Measurements from ENCODE around the gene ACRBP.

ACRBP gene

DNA sequence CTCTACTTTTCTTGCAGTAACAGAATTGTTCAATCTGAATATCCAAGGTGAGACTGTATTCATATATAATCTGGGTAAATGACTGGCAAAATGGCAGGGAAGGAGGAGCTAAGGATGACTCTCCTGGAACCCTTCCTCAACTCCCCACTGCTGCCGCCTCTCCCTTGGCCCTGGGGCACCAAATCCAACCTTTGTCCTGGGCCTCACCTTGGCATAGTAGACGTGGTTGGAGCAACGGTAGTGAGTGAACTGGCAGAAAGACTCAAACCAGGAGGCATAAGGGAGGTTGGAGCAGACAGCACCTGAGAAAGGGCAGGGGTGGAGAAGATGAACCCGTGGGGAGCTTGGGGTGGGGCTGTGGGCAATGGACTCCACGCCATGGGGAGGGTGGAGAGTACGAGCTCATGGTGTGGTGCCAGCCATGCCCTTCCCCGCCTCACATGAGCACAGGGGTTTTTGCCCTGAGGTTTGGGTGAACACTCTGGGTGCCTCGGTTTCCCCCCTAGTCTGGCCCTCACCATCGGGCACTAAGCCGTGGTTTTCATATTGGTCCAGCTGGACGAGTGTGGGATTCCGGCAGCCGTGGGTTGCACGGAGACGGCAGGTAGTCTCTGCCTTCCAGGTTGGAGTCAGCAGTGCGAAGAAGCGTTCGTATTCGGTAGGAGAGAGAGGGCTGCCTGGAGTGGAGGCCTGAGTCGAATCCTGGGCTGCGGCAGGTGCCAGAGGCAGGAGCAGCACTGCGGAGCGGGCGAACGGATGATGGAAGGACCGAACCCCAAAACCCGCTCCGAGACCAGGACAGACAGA, 753 bp downstream of the ACRBP start:
- DNase-seq, result no peak

DNA sequence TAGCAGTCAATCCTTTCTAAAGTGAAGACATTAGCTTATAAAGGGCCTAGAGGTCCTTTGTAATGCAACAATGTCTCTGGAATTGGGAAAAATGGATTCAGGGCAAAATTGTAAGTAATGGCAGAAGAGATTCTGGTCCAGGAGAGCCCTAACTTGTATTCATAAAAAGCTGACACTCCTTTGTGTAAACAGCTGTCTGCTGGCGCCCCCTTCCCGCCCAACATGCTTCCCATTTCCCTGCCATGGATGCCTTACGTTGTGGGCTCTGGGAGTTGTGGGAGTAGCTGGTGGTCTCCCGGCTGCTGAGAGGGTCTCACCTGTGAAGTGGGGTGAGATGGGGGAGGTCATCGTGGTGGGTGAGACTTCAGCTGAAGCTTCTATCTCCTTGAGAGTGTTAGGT, 2.3 kb downstream of the ACRBP start:
- no peak for DNase-seq

DNA sequence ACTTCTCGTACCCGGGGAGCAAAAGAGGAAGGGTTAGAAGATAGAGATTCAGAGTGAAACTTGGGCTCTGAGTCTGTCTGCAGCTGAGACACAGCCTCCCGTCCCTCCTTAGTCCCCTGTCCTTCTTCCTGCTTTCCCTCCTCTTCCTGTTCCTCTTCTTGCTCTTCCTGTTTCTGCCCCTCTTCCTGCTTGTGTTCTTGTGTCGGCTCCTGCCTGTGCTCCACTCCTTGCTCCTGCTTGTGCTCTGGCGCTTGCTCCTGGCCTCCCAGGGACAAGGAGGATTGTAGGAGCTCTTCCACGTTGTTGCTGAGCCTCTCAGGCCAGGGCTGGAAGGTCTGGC, 3.0 kb downstream of the ACRBP start:
- no peak for DNase-seq

DNA sequence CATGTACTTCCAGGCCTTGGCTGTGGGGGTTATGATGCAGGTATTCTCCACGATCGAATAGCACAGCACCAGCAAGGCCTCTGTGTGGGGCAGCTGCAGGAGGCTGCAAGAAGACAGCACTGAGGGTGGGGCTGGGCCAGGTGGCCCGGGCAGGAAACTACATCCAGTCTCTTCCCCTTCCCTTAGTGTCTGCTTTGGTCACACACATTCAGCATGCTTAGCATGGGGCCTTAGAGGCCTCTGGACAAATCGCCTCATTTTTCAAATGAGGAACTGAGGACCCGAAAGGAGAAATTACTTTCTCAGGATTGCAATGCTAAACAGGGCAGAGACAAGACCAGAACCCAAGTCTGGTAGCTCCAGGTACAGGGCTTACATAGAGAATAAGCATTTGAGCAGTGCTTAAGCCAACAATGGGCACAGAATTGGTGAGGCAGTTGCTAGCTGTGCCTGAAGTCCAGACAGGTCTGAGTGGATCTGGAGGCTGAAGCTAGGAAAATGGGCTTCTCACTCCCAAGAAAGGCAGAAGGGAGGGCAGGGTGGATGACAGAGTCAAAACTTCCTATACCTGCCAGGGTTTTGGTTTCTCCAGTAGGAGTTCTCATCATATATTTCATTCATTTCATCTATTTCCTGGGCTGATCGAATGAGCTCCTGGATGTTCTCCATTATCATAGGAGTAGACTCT, 3.5 kb downstream of the ACRBP start:
- DNase-seq, result no peak

GRCh38 chr12:6641131-6641530, 6.1 kb downstream of the ACRBP start:
- no peak for DNase-seq

DNA sequence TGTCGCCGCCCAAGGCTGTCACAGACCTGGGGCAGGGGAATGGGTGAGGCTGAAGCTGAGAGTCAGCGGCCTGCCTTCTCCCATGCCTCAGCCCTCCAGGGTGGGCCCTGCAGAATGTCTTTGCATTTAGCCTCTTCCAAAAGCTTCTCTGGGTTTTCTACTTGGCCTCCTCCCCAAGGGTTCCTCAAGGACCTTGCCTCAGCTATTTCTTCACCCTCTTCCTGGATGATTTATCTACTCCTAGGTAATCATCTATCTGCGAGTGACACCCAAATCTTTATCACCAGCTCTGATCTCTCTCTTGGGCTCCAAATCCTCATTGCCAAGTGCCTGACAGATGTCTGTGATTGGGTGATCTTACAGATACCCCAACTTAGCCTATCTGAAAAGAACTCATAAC, 6.7 kb downstream of the ACRBP start:
- no peak for DNase-seq

DNA sequence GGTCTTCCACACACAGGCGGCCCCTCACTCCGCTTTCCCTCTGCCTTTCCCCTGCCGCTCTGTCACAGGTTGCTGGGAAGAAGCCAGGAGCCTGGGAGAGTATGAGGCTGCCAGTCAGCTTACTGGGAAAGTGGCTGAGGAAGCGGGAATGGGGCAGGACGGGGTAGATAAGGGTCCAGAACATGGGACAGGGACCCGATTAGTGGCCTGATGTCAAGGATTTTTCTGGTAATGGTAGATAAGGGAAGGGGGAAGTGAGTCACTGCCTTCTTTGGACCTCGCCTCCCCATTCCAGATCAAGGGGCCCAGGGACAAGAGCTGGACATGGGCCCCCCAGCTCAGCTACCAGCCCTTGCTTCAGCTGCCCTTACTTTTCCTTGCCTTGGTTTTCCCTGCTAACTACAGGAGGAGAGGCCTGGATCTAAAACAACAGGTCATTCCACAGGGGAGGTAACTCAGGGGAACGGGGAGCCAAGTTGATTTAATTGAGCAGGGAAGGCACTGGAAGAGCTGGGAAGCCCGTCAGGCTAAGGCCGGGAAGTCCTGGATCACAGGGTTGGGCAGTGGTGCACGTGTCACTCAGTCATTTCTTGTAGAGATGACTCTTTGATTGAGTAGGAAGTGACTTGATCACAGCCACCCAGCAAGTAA, 8.0 kb downstream of the ACRBP start:
- DNase-seq, result no peak

GRCh38 chr12:6638305-6638704, 8.9 kb downstream of the ACRBP start:
- no peak for DNase-seq

DNA sequence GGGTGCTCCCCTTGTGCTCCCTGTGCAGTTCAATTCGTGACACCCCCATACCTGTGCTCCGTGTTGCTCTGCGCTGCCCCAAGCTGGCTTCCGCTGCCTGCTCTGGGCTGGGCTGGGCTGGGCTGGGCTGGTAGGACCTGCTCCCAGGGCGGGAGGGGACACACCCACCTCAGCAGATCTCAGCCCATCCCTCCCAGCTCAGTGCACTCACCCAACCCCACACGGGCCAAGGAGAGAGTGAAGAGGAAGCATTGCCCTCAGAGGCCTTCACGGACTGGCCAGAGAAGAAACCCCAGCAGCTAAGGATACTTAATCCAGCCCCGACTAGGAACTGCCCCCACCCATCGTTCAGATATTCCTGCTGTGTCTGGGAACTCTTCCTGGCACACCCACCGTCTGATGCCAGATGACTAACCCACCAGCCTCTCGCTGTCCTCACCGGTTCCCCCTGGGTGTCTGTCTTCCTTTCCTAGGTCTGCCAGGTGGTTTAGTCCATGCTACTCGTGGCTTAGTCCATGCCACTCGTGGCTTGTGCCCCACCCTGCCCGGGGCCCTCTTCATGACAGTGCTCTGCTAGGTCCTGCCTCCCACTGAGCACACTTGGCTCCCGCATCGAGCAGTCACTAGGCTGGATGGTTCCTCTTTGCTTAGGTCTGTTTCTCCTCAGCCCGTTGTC, 11.2 kb downstream of the ACRBP start, which contains the start of gene LPAR5:
Gene LPAR5 (minus strand): TSS at position 104 of the 676 bp plus-strand sequence. CDS start 14,711 bp downstream, outside the sequence.
- DNase-seq, result no peak

DNA sequence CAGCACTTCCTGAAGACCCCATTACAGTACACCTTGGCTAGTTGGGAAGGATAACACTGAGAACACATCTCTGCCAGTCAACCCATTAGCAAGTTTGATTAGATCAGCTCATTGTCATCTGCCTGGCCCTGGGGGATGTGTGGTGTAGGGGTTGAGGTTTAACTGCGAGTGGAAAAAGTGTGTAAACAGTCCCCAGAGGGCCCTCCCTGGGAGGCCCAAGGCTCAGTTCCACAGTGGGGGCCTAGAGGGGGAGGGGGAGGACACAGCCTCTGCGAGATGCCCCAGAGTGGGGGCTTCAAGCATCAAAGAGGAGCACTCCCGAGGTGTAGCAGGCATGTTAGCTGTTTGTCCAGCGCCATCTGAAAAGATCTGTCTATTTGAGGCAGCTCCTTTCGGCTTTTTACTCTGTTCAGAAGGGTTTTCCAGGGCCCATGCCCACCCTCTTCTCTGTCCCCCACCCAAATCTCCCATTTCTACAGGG, 11.8 kb downstream of the ACRBP start:
- no peak for DNase-seq

DNA sequence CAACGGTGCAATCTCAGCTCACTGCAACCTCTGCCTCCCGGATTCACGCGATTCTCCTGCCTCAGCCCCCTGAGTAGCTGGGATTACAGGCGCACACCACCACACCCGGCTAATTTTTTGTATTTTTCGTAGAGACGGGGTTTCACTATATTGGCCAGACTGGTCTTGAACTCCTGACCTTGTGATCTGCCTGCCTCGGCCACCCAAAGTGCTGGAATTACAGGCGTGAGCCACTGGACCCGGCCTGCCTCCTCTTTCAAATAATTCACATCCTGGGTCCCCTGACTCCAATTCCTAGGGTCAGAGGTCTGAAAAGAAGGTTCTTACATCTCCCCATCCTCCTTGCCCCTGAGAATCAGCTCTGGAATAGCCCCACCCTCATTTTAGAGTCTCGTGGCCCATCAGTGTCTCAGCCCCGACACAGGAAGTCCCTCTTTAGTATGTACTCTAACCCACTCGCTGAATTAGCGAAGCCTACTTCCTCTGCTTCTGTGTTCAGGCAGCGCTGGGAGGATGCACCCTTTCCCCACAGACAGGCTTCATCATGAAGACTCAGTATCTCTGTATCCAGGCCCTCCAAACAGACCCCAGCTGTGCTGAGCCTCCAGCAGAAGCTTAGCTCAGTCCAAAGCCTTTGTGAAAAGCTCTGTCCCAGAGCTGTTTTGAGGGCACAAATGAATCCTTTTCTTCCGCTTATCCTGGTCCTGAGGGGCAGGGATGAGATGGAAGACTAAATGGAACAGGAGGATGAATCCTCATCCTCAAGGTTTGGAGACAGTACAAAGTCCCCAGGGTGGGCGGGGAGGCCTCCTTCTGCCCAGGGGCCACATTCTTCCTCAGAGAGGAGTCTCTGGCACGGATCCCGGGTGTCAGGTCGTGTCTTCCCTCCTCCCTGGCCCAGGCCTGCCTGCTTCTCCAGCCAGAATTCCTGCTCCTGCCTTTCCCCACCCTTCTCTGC, 14.9 kb downstream of the ACRBP start:
- no peak for DNase-seq

DNA sequence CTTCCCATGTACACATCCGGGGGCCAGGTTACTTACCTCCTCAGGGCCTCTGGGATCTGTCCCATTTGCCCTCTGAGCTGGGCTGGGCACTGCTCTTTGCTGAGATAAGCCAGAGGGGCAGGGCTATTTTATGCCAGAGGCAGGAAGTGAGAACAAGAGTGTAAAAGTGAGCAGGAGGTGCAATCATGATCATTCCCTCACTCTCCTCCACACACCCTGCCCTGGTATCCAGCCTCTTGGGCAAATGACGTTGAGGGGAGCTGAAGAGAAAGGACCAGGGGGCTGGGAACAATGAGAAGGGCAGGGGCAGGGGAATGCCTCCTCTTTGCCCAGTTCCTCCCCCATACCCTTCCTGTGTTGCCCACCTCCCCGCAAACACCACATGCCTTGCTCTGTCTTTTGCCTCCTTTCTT, 15.7 kb downstream of the ACRBP start:
- no peak for DNase-seq

GRCh38 chr12:6630736-6631135, 16.5 kb downstream of the ACRBP start:
- no peak for DNase-seq

- no peak for DNase-seq
These were observed 19.6 kb downstream of the ACRBP start for GRCh38 chr12:6627616-6628015.

GRCh38 chr12:6626654-6627283, 20.5 kb downstream of the ACRBP start:
- DNase-seq, result no peak

DNA sequence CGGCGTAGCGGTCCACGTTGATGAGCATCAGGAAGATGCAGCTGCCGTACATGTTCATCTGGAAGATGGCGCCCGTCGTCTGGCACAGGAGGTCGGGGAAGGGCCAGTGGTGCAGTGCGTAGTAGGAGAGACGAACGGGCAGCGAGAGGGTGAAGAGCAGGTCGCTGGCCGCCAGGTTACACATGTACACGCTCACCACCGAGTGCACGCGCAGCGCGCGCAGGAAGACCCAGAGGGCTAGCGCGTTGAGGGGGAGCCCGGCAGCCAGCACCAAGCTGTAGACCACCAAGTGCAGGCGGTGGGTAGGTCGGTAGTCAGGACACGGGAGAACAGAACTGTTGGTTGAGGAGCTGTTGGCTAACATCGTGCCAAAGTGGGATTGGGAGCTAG, 26.4 kb downstream of the ACRBP start:
- DNase-seq, result no peak

- no peak for DNase-seq
These were observed 26.9 kb downstream of the ACRBP start for GRCh38 chr12:6620137-6620884.

DNA sequence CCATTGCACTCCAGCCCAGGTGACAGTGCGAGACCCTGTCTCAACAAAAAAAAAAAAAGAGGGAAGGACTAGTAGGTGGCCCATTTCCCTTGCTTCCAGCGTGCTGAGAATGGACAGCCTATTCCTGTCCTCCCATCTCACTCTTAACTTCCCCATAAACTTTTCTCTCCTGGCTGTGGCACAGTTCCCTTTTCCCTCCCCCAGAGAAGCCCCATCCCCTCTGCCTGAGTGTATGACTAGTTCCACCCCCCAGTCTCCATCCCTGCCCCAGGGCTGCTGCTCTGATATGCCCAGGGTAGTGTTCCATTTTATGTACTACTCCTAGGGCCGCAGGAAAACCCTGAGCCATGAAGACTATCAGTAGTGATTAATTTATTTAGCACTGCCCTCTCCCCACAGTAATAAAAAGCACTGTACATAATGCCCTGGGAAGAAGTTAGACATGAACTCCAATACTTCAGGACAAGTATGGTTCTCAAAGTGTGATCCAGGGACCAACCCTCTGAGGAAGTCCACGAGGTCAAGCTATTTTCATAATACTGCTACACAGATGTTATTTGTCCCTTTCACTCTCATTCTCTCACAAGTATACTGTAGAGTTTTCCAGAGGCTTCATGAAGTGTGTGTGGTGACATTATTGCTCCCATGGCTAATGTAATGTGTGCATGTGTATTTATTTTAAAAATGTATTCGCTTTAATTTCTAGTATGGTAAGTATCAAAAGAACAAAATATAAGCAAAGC, 28.6 kb downstream of the ACRBP start:
- no peak for DNase-seq

DNA sequence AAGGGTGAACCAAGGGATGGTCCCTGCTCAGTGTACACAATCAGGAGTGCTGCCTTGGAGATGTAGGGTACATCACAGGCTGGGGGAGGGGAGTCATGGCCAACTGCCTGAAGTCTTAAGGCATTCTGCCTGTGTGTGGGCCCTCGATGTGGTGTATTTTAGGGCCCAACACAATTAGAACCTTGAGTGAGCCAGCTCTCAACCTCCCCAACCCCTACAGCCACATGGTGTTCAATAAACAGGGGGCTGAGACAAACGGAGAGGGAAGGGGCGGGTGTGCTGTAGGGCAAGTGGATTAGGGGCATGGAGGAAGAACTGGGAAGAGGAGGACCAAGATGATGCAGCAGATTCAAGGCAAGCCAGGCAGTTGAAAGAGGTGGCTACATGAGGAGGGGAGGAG, 31.4 kb downstream of the ACRBP start:
- DNase-seq, result no peak

DNA sequence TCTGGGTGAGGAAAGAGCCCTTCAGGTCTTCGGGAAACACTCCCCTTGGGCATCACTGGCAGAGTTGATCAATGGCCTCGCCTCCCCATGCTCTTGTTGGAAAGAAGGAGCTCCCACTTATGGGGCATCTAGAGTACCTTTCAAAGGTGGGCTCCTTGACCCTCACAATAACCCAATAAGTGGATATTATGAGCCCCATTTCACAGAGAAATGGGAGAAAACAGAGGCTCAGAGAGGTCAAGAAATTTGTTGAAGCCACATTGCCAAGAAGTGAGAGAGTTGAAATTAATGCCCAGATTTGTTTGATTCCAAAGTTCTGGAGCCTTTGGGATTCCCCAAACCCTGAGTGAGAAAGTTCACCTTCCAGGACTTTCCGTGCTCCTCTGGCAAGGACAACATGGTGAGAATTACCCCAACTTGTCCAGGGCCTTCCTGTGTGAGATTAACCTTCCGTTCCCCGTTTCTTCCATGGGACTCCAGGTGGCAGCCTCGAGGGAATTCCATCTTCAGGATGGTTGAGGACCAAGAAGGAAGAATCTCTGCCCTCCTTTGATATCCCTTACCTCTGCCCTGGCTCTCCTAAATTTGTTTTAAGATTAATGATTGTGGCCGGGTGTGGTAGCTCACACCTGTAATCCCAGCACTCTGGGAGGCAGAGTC, 32.6 kb downstream of the ACRBP start:
- no peak for DNase-seq

All from NCI-H2227 treated with DMSO at 0.1 percent for 48 hours (cell line).